Measurements from ENCODE around the gene NTNG1.

The NTNG1 gene

DNA sequence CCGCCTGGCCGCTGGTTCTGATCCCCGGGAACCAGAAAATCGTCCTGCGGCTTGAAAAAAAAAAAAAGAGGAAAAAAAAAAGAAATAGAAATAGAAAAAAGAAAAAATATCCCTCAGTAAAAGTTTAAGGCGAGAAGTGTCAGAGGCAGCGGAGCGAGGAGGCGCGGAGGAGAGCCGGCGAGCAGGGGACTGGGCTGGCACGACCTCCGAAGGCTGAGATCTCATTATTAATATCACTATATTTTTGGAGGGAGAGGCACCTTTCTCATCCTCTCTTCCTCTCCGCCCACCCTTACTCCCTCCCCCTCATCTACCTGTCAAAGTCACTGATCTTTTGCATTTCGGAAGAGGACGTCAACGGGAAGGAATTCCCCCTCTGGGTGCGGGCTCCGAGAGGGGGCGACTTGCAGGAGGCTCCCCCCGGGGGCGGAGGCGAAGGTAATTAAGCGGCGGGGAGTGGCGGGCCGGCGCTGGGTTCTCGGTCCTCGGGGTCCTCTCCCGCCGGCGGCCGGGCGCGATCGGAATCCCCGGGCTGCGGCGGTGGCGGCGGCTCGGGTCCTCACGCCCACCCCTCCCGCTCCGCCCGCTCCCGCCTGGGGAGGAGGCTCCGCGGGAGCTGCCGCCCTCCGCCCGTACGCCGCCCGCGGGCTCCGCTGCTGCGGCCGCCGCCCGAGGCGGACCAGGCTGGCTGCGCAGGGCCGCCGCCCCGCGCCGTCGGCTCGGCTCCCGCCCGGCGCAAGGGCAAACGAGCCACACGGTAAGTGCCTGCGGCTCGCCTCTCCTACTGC lies at the start of gene NTNG1:
TSS of gene NTNG1 (plus strand) at position 337 of the 788 bp plus-strand sequence.
- no peak for DNase-seq (ENCODE audit: low read depth)

GRCh38 chr1:107091418-107091817 lies 49.4 kb upstream of the NTNG1 start:
- no peak for DNase-seq (ENCODE audit: low read depth)

DNA sequence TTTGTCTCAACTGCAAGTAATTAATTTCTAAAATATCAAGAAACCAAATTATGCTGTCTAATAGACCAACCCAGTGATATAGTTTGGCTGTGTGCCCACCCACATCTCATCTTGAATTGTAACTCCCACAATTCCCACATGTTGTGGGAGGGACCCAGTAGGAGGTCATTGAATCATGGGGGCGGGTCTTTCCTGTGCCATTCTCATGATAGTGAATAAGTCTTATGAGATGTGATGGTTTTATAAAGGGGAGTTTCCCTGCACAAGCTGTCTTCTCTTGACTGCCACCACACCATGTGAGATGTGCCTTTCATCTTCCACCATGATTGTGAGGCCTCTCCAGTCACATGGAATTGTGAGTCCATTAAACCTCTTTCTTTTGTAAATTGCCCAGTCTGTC lies 47.4 kb upstream of the NTNG1 start:
- DNase-seq (ENCODE audit: low read depth), result peak; percentile 0

DNA sequence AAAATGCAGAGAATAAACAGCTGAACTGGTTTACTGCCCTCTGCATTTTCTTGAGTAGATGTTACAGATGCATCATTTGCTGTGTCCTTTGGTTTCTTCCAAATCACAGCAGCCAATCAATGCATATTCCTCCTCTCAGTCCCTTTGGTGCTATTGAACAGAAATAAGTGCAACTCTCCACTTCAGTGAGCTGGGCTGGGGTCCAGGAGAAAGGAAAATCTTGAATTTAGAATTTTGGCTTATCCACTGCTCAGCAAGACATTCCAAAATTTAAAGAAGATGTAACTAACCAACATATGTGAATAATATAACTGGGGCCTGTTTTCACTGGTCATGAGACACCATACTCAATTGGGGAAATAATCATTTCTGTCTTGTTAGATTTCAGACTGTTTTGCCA lies 45.2 kb upstream of the NTNG1 start:
- no peak for DNase-seq (ENCODE audit: low read depth)

DNA sequence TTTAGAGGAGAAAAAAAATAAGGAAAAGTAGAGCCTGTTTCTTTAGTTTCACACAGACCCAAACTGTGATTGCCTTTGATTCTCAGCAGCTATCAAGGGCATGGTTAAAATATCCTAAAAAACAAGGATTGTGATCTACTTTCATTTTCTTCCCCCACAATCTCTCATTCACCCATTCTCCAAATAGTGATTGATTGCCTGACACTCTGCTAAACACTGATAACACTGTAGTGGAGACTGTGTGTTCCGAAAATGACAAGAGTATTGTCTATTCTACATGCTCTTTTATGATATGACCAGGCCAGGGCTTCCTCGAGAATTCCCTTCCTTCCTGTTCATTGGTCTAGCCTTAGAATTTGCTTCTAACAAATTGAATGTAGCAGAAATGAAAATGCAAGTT lies 44.1 kb upstream of the NTNG1 start:
- DNase-seq (ENCODE audit: low read depth), result no peak

DNA sequence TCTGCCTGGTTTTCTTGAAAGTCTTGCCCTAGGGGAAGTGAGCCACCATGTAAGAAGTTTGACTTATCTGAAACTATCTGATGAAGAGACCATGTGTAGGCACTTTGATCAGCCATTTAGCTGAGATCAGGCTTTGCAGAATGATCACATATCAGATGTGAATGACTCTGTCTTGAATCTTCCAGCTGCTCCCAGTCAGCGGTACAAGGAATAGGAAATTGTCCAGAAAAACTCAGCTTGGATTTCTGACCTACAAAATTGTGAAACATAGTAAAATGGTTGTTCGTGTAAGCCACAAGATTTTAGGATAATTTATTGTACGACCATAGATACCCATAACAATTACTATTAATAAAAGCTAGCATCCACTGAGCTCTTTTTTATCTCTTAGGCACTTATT lies 41.9 kb upstream of the NTNG1 start:
- DNase-seq (ENCODE audit: low read depth), result no peak

- no peak for DNase-seq (ENCODE audit: low read depth)
Measured at GRCh38 chr1:107100331-107100984, 40.4 kb upstream of the NTNG1 start.

GRCh38 chr1:107105914-107106313 lies 34.9 kb upstream of the NTNG1 start:
- DNase-seq (ENCODE audit: low read depth), result no peak

DNA sequence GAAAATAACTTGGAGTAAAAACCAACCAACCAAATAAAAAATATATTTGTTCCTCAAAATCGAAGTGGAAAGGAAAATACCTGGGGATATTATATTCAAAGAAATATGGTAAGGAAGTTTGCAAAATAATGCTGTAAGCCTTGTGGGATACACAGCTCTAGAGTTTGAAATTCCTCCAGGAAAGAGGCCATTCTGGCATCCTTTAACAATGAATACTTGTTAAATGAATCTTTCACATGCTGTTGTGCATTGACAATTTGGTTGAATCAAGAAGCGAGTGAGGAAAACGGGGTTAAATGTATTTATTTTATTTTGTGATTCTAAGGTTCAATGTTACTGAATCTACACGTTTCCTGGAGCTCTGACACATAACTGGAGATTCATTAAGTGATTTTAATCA lies 30.5 kb upstream of the NTNG1 start:
- DNase-seq (ENCODE audit: low read depth), result no peak

GRCh38 chr1:107116306-107116790 lies 24.5 kb upstream of the NTNG1 start:
- DNase-seq (ENCODE audit: low read depth), result no peak

GRCh38 chr1:107122225-107122624 lies 18.6 kb upstream of the NTNG1 start:
- DNase-seq (ENCODE audit: low read depth), result no peak

DNA sequence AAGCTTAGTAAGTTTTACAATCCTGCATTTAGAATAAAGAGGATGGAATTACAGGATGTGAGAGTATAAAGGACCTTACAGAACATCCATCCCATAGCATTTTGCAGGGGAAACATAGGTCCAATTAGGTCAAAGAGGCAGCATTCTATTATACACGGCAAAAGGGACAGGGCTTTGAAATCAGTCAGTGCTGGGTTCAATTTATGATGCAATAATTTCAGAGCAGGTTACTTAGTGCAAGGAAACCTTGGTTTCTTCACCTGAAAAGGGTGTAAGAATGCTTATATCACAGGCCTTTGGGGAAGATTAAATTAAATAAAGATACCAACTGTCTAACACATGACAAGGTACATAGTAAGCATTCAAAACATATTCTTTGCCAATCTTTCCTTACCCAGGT lies 17.1 kb upstream of the NTNG1 start:
- DNase-seq (ENCODE audit: low read depth), result no peak

GRCh38 chr1:107124694-107125093 lies 16.1 kb upstream of the NTNG1 start:
- DNase-seq (ENCODE audit: low read depth), result no peak

GRCh38 chr1:107132195-107132594 lies 8.6 kb upstream of the NTNG1 start:
- no peak for DNase-seq (ENCODE audit: low read depth)

DNA sequence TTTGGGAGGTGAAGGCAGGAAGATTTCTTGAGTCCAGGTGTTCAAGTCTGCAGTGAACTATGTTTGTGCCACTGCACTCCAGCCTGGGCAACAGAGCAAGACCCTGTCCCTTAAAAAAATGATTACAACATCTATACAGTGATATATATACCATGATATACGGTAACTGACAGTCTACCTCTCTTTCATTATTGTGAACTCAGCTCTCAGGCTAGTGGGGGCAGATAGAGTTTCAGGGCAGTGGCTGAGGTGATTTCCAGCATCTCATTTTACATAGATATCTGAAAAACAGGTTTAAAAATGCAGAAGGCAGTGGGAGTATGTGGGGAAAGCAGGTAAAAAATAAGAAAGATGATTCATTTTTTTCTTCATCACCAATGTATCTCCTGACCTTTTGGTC lies 8.1 kb upstream of the NTNG1 start:
- no peak for DNase-seq (ENCODE audit: low read depth)

DNA sequence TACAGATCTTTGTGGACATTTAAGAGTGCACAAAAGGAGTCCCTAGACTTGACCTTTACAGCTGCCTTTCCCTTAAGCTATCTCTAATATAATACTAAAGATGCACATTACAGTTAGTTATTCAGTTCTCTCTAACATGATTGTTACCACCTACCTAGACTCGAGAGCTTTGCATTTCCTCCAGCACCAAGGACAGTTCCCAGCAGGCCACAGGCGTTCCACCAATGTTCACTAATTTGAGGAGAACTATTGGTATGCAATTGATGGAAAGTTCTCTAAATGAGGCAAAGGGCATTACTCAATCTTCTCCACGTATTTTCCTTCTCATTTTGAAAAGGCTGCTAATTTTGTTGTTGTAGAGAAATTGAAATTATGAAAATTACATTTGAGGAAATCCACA lies 5.4 kb upstream of the NTNG1 start:
- DNase-seq (ENCODE audit: low read depth), result peak; percentile 67

DNA sequence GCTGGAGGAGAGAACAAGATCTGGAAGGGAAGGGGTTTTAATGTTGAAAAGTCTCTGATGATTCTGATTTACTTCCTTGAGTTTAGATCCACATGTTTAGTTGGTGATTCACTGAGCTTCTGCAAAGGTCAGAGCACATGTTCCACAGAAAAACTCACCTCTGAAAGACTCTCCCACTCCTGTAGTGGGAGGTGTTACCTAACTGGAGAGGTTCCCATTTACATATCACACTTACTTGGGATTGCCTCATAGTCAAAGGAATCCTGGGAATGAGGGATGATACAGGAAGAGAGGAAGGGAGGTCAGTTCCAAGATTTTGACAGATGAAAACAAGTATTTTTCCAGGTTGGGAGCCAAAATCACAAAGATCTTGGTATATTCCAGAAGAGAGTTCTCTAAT lies 2.7 kb upstream of the NTNG1 start:
- DNase-seq (ENCODE audit: low read depth), result peak; percentile 16

GRCh38 chr1:107138767-107139445 lies 1.9 kb upstream of the NTNG1 start:
- DNase-seq (ENCODE audit: low read depth), result peak; percentile 75

DNA sequence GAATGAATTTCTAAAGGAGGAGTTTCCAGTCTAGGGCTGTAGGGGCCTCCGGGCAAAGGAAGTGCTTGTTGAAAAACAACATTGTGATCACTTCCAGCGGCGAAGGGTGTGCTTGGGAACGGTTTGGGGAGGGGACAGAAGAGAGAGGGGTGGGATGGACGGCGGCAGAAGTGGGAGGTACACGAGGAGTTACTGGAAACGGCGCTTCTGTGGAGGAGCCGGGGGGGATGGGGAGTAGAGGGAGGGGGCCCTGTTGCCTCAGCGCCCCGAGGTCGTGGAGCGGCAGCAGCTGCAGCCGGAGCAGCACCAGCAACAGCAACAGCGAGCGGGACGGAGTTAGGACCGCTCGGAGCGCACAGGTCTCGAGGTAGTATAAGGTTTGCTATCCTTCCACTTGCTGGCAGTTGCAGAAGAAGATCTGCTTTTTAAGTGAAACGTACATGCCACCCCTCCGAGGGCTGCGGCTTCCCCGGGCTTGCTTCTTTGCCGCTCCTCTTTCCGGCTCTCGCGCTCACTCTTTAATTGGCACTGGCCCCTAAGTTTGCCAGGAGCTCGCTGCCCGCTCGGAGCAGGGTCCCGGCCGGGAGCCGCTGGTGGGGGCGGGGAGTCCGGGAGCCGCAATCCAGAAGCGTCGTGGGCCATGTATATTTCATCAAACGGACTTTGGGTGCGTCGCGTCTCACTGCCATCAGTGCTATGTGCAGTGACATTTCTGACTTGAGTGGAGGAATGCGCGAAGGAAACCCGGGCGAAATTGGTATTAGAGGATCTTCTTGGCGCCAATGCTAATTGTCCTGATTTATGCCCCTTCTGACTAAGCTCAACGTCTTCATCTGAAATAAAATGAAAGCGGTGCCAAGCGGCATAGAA lies 771 bp upstream of the NTNG1 start:
- peak; percentile 60 for DNase-seq (ENCODE audit: low read depth)

DNA sequence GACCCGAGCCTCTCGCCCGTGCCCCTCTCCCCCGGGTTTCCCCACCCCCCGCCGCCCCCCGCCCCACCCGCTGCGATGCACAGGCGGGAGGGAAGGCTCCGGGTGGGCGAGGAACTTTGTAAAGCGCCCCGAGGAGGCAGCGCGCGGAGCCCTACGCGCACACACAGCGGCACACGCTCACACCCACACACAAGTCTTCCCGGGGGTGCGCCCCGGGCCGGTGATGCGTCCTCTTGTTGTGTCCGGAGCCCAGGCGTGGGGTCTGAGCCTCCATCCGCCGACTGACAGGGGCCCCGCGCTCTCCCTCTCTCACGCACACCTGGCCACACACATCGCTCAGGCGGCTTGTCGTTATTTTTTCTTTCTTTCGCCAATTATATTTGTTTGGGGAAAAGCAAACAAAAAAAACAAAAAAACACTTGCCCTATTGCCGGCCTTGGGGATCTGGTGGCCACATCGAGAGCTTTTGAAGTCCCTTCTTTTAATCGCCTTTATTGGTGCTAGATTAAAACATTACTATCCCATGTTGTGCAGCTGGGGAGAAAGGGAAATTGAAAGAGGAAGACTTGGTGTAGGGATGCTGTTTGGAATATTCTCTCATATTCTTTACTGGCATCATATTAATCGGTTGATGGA lies 770 bp downstream of the NTNG1 start:
- DNase-seq (ENCODE audit: low read depth), result no peak

DNA sequence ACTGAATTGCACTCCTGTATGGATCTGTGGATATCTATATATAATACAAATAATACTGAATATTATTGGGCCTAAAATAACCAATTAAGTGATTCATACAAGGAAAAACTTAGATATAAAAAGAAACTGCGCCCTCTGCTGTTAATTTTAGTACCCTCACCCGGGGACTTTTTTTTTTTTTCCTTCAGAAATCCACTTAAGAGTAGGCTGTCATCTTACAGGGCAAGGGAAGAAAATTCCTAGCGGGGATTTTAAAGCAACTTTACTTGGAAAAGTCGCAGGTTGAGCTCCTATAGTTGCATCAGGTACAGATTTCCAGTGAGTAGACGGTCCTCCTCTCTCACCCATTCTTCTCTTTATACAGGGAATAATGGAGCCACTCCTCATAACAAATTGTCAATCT lies 1.3 kb downstream of the NTNG1 start:
- peak; percentile 58 for DNase-seq (ENCODE audit: low read depth)

GRCh38 chr1:107142666-107143065 lies 1.8 kb downstream of the NTNG1 start:
- no peak for DNase-seq (ENCODE audit: low read depth)

All from EH (cell line).